Fibroblast of villous mesenchyme (primary cell): Measurements from ENCODE around the gene NTMT1. TPM values are rescaled to one million over a fixed set of nuclear protein-coding genes. Genes with fewer than 3 reads are reported as not detected.
A peak's percentile ranks its signal among the peaks of the same experiment; 100 is the strongest.

Experiments
- DNase-seq: peaks from one replicate; pipeline ENCODE4 v3.0.0-alpha.2; 2010; ENCODE audit warnings: low read depth
- H3K4me3 ChIP-seq: 2 replicates; pipeline ENCODE4 v1.5.1; 2011; ENCODE audit warnings: low read depth, mild to moderate bottlenecking, low read length
- CTCF ChIP-seq: IDR thresholded peaks from 2 replicates; pipeline ENCODE4 v1.5.1; 2012; ENCODE audit warnings: low read depth, mild to moderate bottlenecking, low read length; ENCODE audit not compliant: insufficient read depth
- total RNA-seq: library from RNA; depleted of rRNA; stranded (reverse); fragments of >200 nt; gene quantifications from 2 replicates; pipeline ENCODE4 v1.2.3, GENCODE V29; 2012

NTMT1 gene
- total RNA-seq, 1 donor: 36.3 TPM

GRCh38 chr9:129639034-129639630 is 13.2 kb downstream of the NTMT1 start:
- DNase-seq: no peak
- no peak overlapping the region for H3K4me3 ChIP-seq
- TF ChIP-seq CTCF: no peak

GRCh38 chr9:129639756-129640085 is 13.8 kb downstream of the NTMT1 start:
- no peak for TF ChIP-seq CTCF
- DNase-seq: no peak
- H3K4me3 ChIP-seq: no peak overlapping the region

GRCh38 chr9:129640086-129640870 is 14.3 kb downstream of the NTMT1 start:
- H3K4me3 ChIP-seq: peak overlapping the region; percentile 96
- peak; percentile 34 for DNase-seq
- TF ChIP-seq CTCF: no peak

- DNase-seq: no peak
- peak overlapping the region; percentile 96 for H3K4me3 ChIP-seq
- TF ChIP-seq CTCF: no peak
These were observed 15.1 kb downstream of the NTMT1 start for GRCh38 chr9:129640871-129641749.

- DNase-seq: peak; percentile 97
- peak within 1 kb of the TSS; percentile 96 for H3K4me3 ChIP-seq
- peak; percentile 90 for TF ChIP-seq CTCF
These were observed 16.0 kb downstream of the NTMT1 start, which contains the start of gene ASB6 for GRCh38 chr9:129641750-129642585. Gene ASB6, minus strand, starts transcription at chr9:129642151. Its CDS starts 152 bp downstream, at chr9:129641999.

GRCh38 chr9:129643706-129644105 is 17.7 kb downstream of the NTMT1 start:
- no peak for TF ChIP-seq CTCF
- DNase-seq: no peak

More at GRCh38 chr9:129643706-129644105, 17.7 kb downstream of the NTMT1 start:
- H3K4me3 ChIP-seq: no peak overlapping the region
